H1 (cell line): ENCODE results near the gene DBH. TPM values are rescaled to one million over a fixed set of nuclear protein-coding genes. Genes with fewer than 3 reads are reported as not detected.

Source experiments
- CTCF ChIA-PET: fragments of 300-600 bp; sonication (Branson Sonifier 250); formaldehyde crosslinking; loops from one replicate; lab custom pipeline; 2021; ENCODE audit not compliant: partially characterized antibody; lab: Charles Lee
- POLR2A ChIA-PET: fragments of 300-600 bp; sonication (Branson Sonifier 250); formaldehyde crosslinking; loops from one replicate; lab custom pipeline; 2021; ENCODE audit warnings: inconsistent platforms; ENCODE audit not compliant: partially characterized antibody; lab: Charles Lee
- DNase-seq, 2 experiments: peaks; one replicate each; pipeline versions ENCODE4 v3.0.0 to v3.0.0-alpha.2; 2010 to 2022; ENCODE audit warnings: low spot score in 2 of 2, low read depth in 1 of 2, mixed read lengths in 1 of 2
- FAIRE-seq: peaks from 2 replicates; lab custom pipeline; 2011; peaks lifted over from hg19 to GRCh38; lab: Jason Lieb, UNC
- H2AFZ ChIP-seq: 2 replicates; pipeline ENCODE4 v1.8.1; 2012; ENCODE audit warnings: low read length, inconsistent platforms
- H2AK5ac ChIP-seq: 2 replicates; pipeline ENCODE4 v1.6.1; 2013; ENCODE audit warnings: low read depth, low read length
- H2BK120ac ChIP-seq: replicated peaks from 2 replicates; pipeline ENCODE3; 2013; ENCODE audit warnings: low read depth, low read length, inconsistent platforms
- H2BK12ac ChIP-seq: 2 replicates; pipeline ENCODE4 v1.6.1; 2013; ENCODE audit warnings: low read depth, low read length
- H2BK15ac ChIP-seq: 2 replicates; pipeline ENCODE4 v1.6.1; 2013; ENCODE audit warnings: low read length
- H2BK20ac ChIP-seq: 2 replicates; pipeline ENCODE4 v1.6.1; 2013; ENCODE audit warnings: low read length
- H2BK5ac ChIP-seq: 2 replicates; pipeline ENCODE4 v1.6.1; 2013; ENCODE audit warnings: low read depth, low read length
- H3K14ac ChIP-seq: 2 replicates; pipeline ENCODE4 v1.6.1; 2013; ENCODE audit warnings: inconsistent platforms; ENCODE audit not compliant: insufficient read length
- H3K18ac ChIP-seq: 2 replicates; pipeline ENCODE4 v1.6.1; 2013; ENCODE audit warnings: low read length; ENCODE audit errors: extremely low read depth
- H3K23ac ChIP-seq: 2 replicates; pipeline ENCODE4 v1.6.1; 2013; ENCODE audit warnings: inconsistent platforms; ENCODE audit not compliant: insufficient read length
- H3K23me2 ChIP-seq: 2 replicates; pipeline ENCODE4 v1.6.1; 2013; ENCODE audit warnings: low read depth, low read length
- H3K27ac ChIP-seq: 2 replicates; pipeline ENCODE4 v1.6.1; 2011; ENCODE audit warnings: low read depth, low read length, inconsistent platforms
- H3K27me3 ChIP-seq, 4 experiments: replicated peaks in 1 of 4; 1 replicate in 1 of 4; 2 replicates in 3 of 4; pipeline versions ENCODE4 v1.6.1 to v1.8.1; 2011 to 2013; ENCODE audit warnings: low read length in 3 of 4, mild to moderate bottlenecking in 3 of 4, inconsistent platforms in 2 of 4, mixed read lengths in 2 of 4, moderate library complexity in 1 of 4; ENCODE audit not compliant: control insufficient read depth in 3 of 4, insufficient read depth in 3 of 4; ENCODE audit errors: extremely low read depth in 1 of 4
- H3K36me3 ChIP-seq, 4 experiments: 2 replicates each; pipeline versions ENCODE4 v1.6.1 to v1.8.1; 2011 to 2013; ENCODE audit warnings: mild to moderate bottlenecking in 4 of 4, low read length in 3 of 4, moderate library complexity in 2 of 4, control low read depth in 1 of 4, inconsistent platforms in 1 of 4; ENCODE audit not compliant: insufficient read depth in 4 of 4, control insufficient read depth in 2 of 4
- H3K4ac ChIP-seq: replicated peaks from 2 replicates; pipeline ENCODE3; 2013; ENCODE audit warnings: low read length, low read depth, mixed read lengths, inconsistent platforms; ENCODE audit not compliant: insufficient read length
- H3K4me1 ChIP-seq, 4 experiments: replicated peaks in 1 of 4; 1 replicate in 1 of 4; 2 replicates in 3 of 4; pipeline versions ENCODE4 v1.6.1 to v1.8.1; 2011 to 2013; ENCODE audit warnings: low read length in 3 of 4, inconsistent platforms in 2 of 4, mixed read lengths in 1 of 4; ENCODE audit not compliant: insufficient read depth in 4 of 4, control insufficient read depth in 3 of 4
- H3K4me2 ChIP-seq, 2 experiments: 2 replicates each; pipeline versions ENCODE4 v1.6.1 to v1.8.1; 2011 to 2013; ENCODE audit warnings: low read depth in 2 of 2, low read length in 2 of 2, control low read depth in 1 of 2, inconsistent platforms in 1 of 2, mild to moderate bottlenecking in 1 of 2; ENCODE audit not compliant: insufficient read depth in 1 of 2
- H3K4me3 ChIP-seq, 4 experiments: fragments of 200-600, 300-600 bp in 1 of 4; sonication (generic), shearing (Covaris generic), sonication (Bioruptor Twin) in 1 of 4; 2 replicates each; pipeline versions ENCODE4 v1.5.1 to v1.8.1; 2011 to 2016; ENCODE audit warnings: low read length in 4 of 4, low read depth in 3 of 4, control low read depth in 2 of 4, inconsistent platforms in 2 of 4, mild to moderate bottlenecking in 2 of 4, mixed read lengths in 1 of 4, moderate library complexity in 1 of 4; ENCODE audit not compliant: insufficient read depth in 2 of 4; ENCODE audit errors: extremely low read depth in 1 of 4
- H3K56ac ChIP-seq: replicated peaks from 2 replicates; pipeline ENCODE3; 2013; ENCODE audit warnings: low read depth, mild to moderate bottlenecking, mixed read lengths, low read length, inconsistent platforms; ENCODE audit not compliant: insufficient read length
- H3K79me1 ChIP-seq: 2 replicates; pipeline ENCODE4 v1.6.1; 2013; ENCODE audit warnings: low read depth, low read length, control low read depth
- H3K79me2 ChIP-seq, 2 experiments: 2 replicates each; pipeline versions ENCODE4 v1.6.1 to v1.8.1; 2012 to 2013; ENCODE audit warnings: low read length in 2 of 2, mild to moderate bottlenecking in 2 of 2, inconsistent platforms in 1 of 2; ENCODE audit not compliant: insufficient read depth in 2 of 2, control insufficient read depth in 1 of 2
- H3K9ac ChIP-seq, 4 experiments: replicated peaks in 1 of 4; 1 replicate in 1 of 4; 2 replicates in 3 of 4; pipeline versions ENCODE4 v1.6.1 to v1.8.1; 2011 to 2013; ENCODE audit warnings: low read depth in 3 of 4, low read length in 3 of 4, control low read depth in 2 of 4, mild to moderate bottlenecking in 2 of 4, moderate library complexity in 2 of 4, inconsistent platforms in 1 of 4; ENCODE audit errors: extremely low read depth in 1 of 4
- H3K9me3 ChIP-seq, 2 experiments: 2 replicates each; pipeline versions ENCODE4 v1.6.1 to v1.8.1; 2012 to 2013; ENCODE audit warnings: mild to moderate bottlenecking in 2 of 2, moderate library complexity in 2 of 2, control low read depth in 1 of 2, inconsistent platforms in 1 of 2, low read depth in 1 of 2, low read length in 1 of 2, mixed read lengths in 1 of 2; ENCODE audit not compliant: insufficient read depth in 2 of 2
- H4K20me1 ChIP-seq, 2 experiments: replicated peaks in 1 of 2; 2 replicates each; pipeline versions ENCODE3 to v1.8.1; 2011 to 2013; ENCODE audit warnings: inconsistent platforms in 2 of 2, low read length in 2 of 2, mild to moderate bottlenecking in 1 of 2; ENCODE audit not compliant: insufficient read depth in 2 of 2, control insufficient read depth in 1 of 2
- H4K5ac ChIP-seq: 2 replicates; pipeline ENCODE4 v1.6.1; 2013; ENCODE audit warnings: low read length, low read depth, mixed read lengths, inconsistent platforms; ENCODE audit not compliant: insufficient read length
- H4K8ac ChIP-seq: 2 replicates; pipeline ENCODE4 v1.8.0; 2013; ENCODE audit warnings: mild to moderate bottlenecking, moderate library complexity, low read length, inconsistent platforms; ENCODE audit not compliant: insufficient read depth; ENCODE audit errors: extremely low read depth
- H4K91ac ChIP-seq: replicated peaks from 2 replicates; pipeline ENCODE3; 2013; ENCODE audit warnings: low read length, mixed read lengths, inconsistent platforms; ENCODE audit not compliant: insufficient read length
- CTBP2 ChIP-seq: IDR thresholded peaks from 2 replicates; pipeline ENCODE4 v1.7.0; 2011; ENCODE audit warnings: borderline replicate concordance, mild to moderate bottlenecking, moderate library complexity, mixed read lengths, low read length; ENCODE audit not compliant: insufficient read depth, insufficient read length
- CTCF ChIP-seq, 3 experiments: IDR thresholded peaks; 1 replicate in 2 of 3; 2 replicates in 1 of 3; pipeline versions ENCODE4 v1.5.1 to v1.6.1; 2011; ENCODE audit warnings: low read length in 3 of 3, mild to moderate bottlenecking in 3 of 3, inconsistent platforms in 2 of 3, low read depth in 1 of 3, moderate library complexity in 1 of 3; ENCODE audit not compliant: insufficient read depth in 1 of 3; ENCODE audit errors: control extremely low read depth in 1 of 3
- EP300 ChIP-seq, 2 experiments: IDR thresholded peaks; 1 replicate in 1 of 2; 2 replicates in 1 of 2; pipeline ENCODE4 v1.6.1; 2011 to 2012; ENCODE audit warnings: low read depth in 2 of 2, low read length in 2 of 2, mild to moderate bottlenecking in 2 of 2, borderline replicate concordance in 1 of 2, inconsistent platforms in 1 of 2, moderate library complexity in 1 of 2
- JUN ChIP-seq: IDR thresholded peaks from 2 replicates; pipeline ENCODE4 v1.6.1; 2011; ENCODE audit warnings: low read depth, mild to moderate bottlenecking, improper control_type of control experiment, low read length
- KDM4A ChIP-seq: IDR thresholded peaks from one replicate; pipeline ENCODE4 v1.7.1; 2012; ENCODE audit warnings: low read depth, mild to moderate bottlenecking, moderate library complexity, low read length, inconsistent platforms; ENCODE audit not compliant: severe bottlenecking
- MAX ChIP-seq: IDR thresholded peaks from 2 replicates; pipeline ENCODE4 v1.6.1; 2012; ENCODE audit warnings: inconsistent platforms
- SIN3A ChIP-seq, 2 experiments: IDR thresholded peaks in 1 of 2; conservative IDR thresholded peaks in 1 of 2; 2 replicates each; pipeline ENCODE4 v1.6.1; 2011 to 2012; ENCODE audit warnings: low read length in 2 of 2, improper control_type of control experiment in 1 of 2, low read depth in 1 of 2, mild to moderate bottlenecking in 1 of 2
- SP1 ChIP-seq: IDR thresholded peaks from 2 replicates; pipeline ENCODE4 v1.6.1; 2011; ENCODE audit warnings: low read depth, low read length
- SP4 ChIP-seq: IDR thresholded peaks from 2 replicates; pipeline ENCODE4 v1.6.1; 2012; ENCODE audit warnings: low read length, inconsistent platforms
- WGBS, 2 experiments: shearing (Covaris generic) in 1 of 2; methylation state at CpG; one replicate each; pipeline versions ENCODE4 v1.1.6 to v1.1.7; 2013 to 2015; ENCODE audit warnings: low lambda C conversion rate in 2 of 2, mixed read lengths in 2 of 2, inconsistent platforms in 1 of 2, low coverage in 1 of 2, missing lambda C conversion rate in 1 of 2; ENCODE audit not compliant: insufficient replicate concordance in 2 of 2, insufficient coverage in 1 of 2, insufficient read length in 1 of 2; ENCODE audit errors: extremely low coverage in 1 of 2, missing lambda C conversion rate in 1 of 2; 5-methylcytosine and 5-hydroxymethylcytosine counted together
- polyA plus RNA-seq, 7 experiments: library from polyadenylated mRNA; depleted of rRNA in 3 of 7; stranded (reverse) in 5 of 7; unstranded in 2 of 7; fragments of >200 nt in 5 of 7; fragments of 200-250 nt in 2 of 7; gene quantifications; 1 replicate in 5 of 7; 2 replicates in 1 of 7; 4 replicates in 1 of 7; pipeline versions ENCODE4 v1.2.1 to v1.2.3, GENCODE V29; 2011 to 2013; ENCODE audit warnings: missing spikeins in 2 of 7, mixed read lengths in 2 of 7
- total RNA-seq: library from RNA; stranded (reverse); fragmentation: NEBNext Ultra II Directional; extraction: Animal tissue kit (Norgen Biotek cat#: 25700); gene quantifications from 2 replicates; pipeline ENCODE4 v1.2.1, GENCODE V29; 2021

DBH gene
- total and polyA plus RNA-seq, 2 of the 8 experiments (the other 6 are each of a cell fraction or from before 2014, with no cell fraction given) = 0.18 TPM; not detected in 1

- Histone ChIP-seq H2BK20ac (no peak overlapping the region), H3K27me3 (no peaks in the 10 kb centered on the region), H2AFZ (no peak overlapping the region), H3K4me2 (no peak overlapping the region), H4K91ac (no peak overlapping the region), H4K8ac (no peak overlapping the region; the same call in none of the 2 replicates), H3K9ac (no peak overlapping the region), H2BK15ac (no peak overlapping the region), H3K79me2 (no peaks in the 10 kb centered on the region), H3K4me1 (no peaks in the 10 kb centered on the region; a peak in 1 of 7 replicates), H3K56ac (no peak overlapping the region), H3K4me3 (no peak overlapping the region), H4K20me1 (no peaks in the 10 kb centered on the region), H3K79me1 (no peaks in the 10 kb centered on the region), H3K27ac (no peak overlapping the region), H3K36me3 (no peaks in the 10 kb centered on the region), H2BK120ac (no peak overlapping the region), H3K4ac (no peak overlapping the region), H3K18ac (no peak overlapping the region), H3K14ac (no peak overlapping the region), H2BK12ac (no peak overlapping the region), H3K23me2 (no peaks in the 10 kb centered on the region), H3K23ac (no peak overlapping the region), H4K5ac (no peak overlapping the region), H2BK5ac (no peak overlapping the region; the same call in 1 of the 2 replicates), H3K9me3 (no peaks in the 10 kb centered on the region), H2AK5ac (no peak overlapping the region)
- DNase-seq = no peak
- 86% methylated on average over 21 of the region's 21 CpGs; no CpG with 5 or more reads in 1 of the 2 experiments for WGBS, 2 experiments
- ChIA-PET CTCF (interaction anchor here (1.2 to 2.6 kb wide), 5 partner anchors 33 to 102 kb away, joined by 3 to 9 read pairs (median 5); no protein-coding TSS in a partner anchor), POLR2A (interaction anchor here (0.6 to 1.0 kb wide), 2 partner anchors 16 to 324 kb away, joined by 3 read pairs; partner anchors contain the start of genes SURF1 and SURF2)
- no peak for FAIRE-seq
- TF ChIP-seq SP4 (no peak), EP300 (IDR thresholded peaks at IDR 0.05; ENCODE audit: borderline replicate concordance in 1 of 2, low read depth in 2 of 2, low read length in 2 of 2) (no peak), CTBP2 (no peak), SP1 (no peak), SIN3A (conservative IDR thresholded peaks at IDR 0.05 in 1 of 2, IDR thresholded peaks at IDR 0.05 in 1 of 2; ENCODE audit: low read depth in 1 of 2, low read length in 2 of 2) (no peak), CTCF (IDR thresholded peaks at IDR 0.05; ENCODE audit: control extremely low read depth in 1 of 3, insufficient read depth in 1 of 3, low read depth in 1 of 3, low read length in 3 of 3) (no peak), MAX (no peak), JUN (no peak), KDM4A (no peak)
These were observed 44.2 kb downstream of the DBH start for GRCh38 chr9:133680250-133680975.
